ENCODE data around the gene ANGPTL3. TPM values are rescaled to one million over a fixed set of nuclear protein-coding genes. Genes with fewer than 3 reads are reported as not detected.

Gene ANGPTL3
- not detected for polyA plus RNA-seq (2012; ENCODE audit: insufficient read length, low read depth)

- TF ChIP-seq FOXP2 (optimal IDR thresholded peaks at IDR 0.05; ENCODE audit: borderline replicate concordance, extremely low read depth, extremely low read length, insufficient read depth) (no peak), TAF1 (IDR thresholded peaks at IDR 0.05; ENCODE audit: borderline replicate concordance, insufficient read depth, low read length) (no peak), SIN3A (IDR thresholded peaks at IDR 0.05; ENCODE audit: borderline replicate concordance, insufficient read depth, low read length) (no peak), POLR2AphosphoS5 (IDR thresholded peaks at IDR 0.05; ENCODE audit: low read depth, low read length) (no peak), REST (IDR thresholded peaks at IDR 0.05; ENCODE audit: insufficient read depth in 1 of 2, low read depth in 2 of 2, low read length in 2 of 2) (no peak)
Measured at GRCh38 chr1:62597281-62597680, at the start of gene ANGPTL3. ANGPTL3 (plus strand) TSS chr1:62597520; CDS start chr1:62597567, 47 bp downstream.

- TF ChIP-seq POLR2AphosphoS5 (IDR thresholded peaks at IDR 0.05; ENCODE audit: low read depth, low read length) = no peak
- no peak for TF ChIP-seq FOXP2 (optimal IDR thresholded peaks at IDR 0.05; ENCODE audit: borderline replicate concordance, extremely low read depth, extremely low read length, insufficient read depth)
- TF ChIP-seq SIN3A (IDR thresholded peaks at IDR 0.05; ENCODE audit: borderline replicate concordance, insufficient read depth, low read length) = no peak
- TF ChIP-seq REST (IDR thresholded peaks at IDR 0.05; ENCODE audit: insufficient read depth in 1 of 2, low read depth in 2 of 2, low read length in 2 of 2) = no peak
- no peak for TF ChIP-seq TAF1 (IDR thresholded peaks at IDR 0.05; ENCODE audit: borderline replicate concordance, insufficient read depth, low read length)
Measured at GRCh38 chr1:62561306-62561705, 36.0 kb upstream of the ANGPTL3 start.

GRCh38 chr1:62572476-62572875 is 24.8 kb upstream of the ANGPTL3 start:
- TF ChIP-seq POLR2AphosphoS5 (IDR thresholded peaks at IDR 0.05; ENCODE audit: low read depth, low read length) (no peak), TAF1 (IDR thresholded peaks at IDR 0.05; ENCODE audit: borderline replicate concordance, insufficient read depth, low read length) (no peak), FOXP2 (optimal IDR thresholded peaks at IDR 0.05; ENCODE audit: borderline replicate concordance, extremely low read depth, extremely low read length, insufficient read depth) (no peak), REST (IDR thresholded peaks at IDR 0.05; ENCODE audit: insufficient read depth in 1 of 2, low read depth in 2 of 2, low read length in 2 of 2) (no peak), SIN3A (IDR thresholded peaks at IDR 0.05; ENCODE audit: borderline replicate concordance, insufficient read depth, low read length) (no peak)

- TF ChIP-seq POLR2AphosphoS5 (IDR thresholded peaks at IDR 0.05; ENCODE audit: low read depth, low read length) (no peak), TAF1 (IDR thresholded peaks at IDR 0.05; ENCODE audit: borderline replicate concordance, insufficient read depth, low read length) (no peak), REST (IDR thresholded peaks at IDR 0.05; ENCODE audit: insufficient read depth in 1 of 2, low read depth in 2 of 2, low read length in 2 of 2) (no peak), SIN3A (IDR thresholded peaks at IDR 0.05; ENCODE audit: borderline replicate concordance, insufficient read depth, low read length) (no peak), FOXP2 (optimal IDR thresholded peaks at IDR 0.05; ENCODE audit: borderline replicate concordance, extremely low read depth, extremely low read length, insufficient read depth) (no peak)
Measured at GRCh38 chr1:62573675-62574074, 23.6 kb upstream of the ANGPTL3 start.
